ENCODE results near the gene GAS7.

GRCh38 chr17:10060526-10060925, 137.9 kb downstream of the GAS7 start:
- TF ChIP-seq FOXK2 (IDR thresholded peaks at IDR 0.05) (no peak), SUZ12 (IDR thresholded peaks at IDR 0.05) (no peak), BHLHE40 (IDR thresholded peaks at IDR 0.05; ENCODE audit: borderline replicate concordance) (no peak), SP1 (IDR thresholded peaks at IDR 0.05) (no peak), ELF4 (IDR thresholded peaks at IDR 0.05) (no peak), FOXM1 (IDR thresholded peaks at IDR 0.05; ENCODE audit: borderline replicate concordance) (no peak), ARNT (IDR thresholded peaks at IDR 0.05) (no peak), HDGF (IDR thresholded peaks at IDR 0.05; ENCODE audit: borderline replicate concordance) (no peak), CTBP1 (IDR thresholded peaks at IDR 0.05; ENCODE audit: borderline replicate concordance) (no peak), FOXA1 (IDR thresholded peaks at IDR 0.05) (no peak), NFRKB (IDR thresholded peaks at IDR 0.05) (no peak), PKNOX1 (IDR thresholded peaks at IDR 0.05) (no peak)
